ENCODE results near the gene TRIP13.

TRIP13 gene

GRCh38 chr5:887947-888637, 4.6 kb upstream of the TRIP13 start:
- H3K4me3 ChIP-seq (ENCODE audit: low read depth, low read length): no peak overlapping the region
- DNase-seq (ENCODE audit: low read depth): peak; percentile 48

DNA sequence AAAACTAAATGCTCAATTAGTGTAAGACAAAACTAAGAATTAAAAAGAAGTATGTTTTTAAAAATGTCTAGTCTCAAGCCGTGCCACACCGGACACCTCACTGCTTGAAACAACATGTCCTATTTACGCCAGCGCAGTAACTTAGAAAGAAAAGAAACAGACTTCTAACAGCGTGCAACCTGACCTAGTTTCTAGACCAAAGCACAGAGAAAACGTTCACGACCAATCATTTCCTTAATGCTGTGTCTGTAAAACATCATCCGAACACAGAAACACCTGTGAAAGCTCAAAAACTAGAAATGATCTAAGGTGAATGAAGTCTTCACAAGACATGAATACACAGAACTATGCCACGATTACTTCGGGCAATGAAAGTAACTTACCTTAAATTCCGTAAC, 4.0 kb upstream of the TRIP13 start:
- H3K4me3 ChIP-seq (ENCODE audit: low read depth, low read length): no peak overlapping the region
- no peak for DNase-seq (ENCODE audit: low read depth)

DNA sequence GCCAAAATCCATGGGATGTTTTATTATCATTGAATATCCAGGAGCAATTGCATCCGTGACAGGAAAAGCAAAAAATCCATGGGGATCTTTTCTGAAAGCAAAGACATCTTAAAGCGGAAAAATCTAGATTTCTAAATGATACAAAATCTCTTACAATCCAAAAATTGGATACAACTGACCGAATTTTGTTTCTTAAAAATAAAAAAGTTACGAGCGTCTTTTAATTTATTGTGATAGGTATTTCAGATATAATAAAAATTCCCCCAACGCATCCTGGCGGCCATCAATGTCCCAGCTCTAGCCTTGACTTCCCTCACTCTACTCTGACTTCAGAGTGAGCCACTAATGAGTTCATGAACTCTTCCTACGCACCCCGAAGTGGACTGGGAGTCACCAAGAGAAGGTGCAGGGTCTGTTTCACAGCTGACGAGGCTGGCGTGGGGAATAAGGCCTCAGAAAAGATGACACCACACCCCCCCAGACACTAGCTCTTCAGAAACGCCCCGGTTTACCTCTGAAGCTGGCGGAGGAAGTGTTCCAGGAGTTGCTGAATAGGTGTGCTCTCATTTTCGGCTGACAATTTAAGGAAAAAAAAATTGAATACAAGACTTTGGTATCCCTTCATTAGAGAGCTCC, 3.5 kb upstream of the TRIP13 start:
- H3K4me3 ChIP-seq (ENCODE audit: low read depth, low read length): no peak overlapping the region
- no peak for DNase-seq (ENCODE audit: low read depth)

DNA sequence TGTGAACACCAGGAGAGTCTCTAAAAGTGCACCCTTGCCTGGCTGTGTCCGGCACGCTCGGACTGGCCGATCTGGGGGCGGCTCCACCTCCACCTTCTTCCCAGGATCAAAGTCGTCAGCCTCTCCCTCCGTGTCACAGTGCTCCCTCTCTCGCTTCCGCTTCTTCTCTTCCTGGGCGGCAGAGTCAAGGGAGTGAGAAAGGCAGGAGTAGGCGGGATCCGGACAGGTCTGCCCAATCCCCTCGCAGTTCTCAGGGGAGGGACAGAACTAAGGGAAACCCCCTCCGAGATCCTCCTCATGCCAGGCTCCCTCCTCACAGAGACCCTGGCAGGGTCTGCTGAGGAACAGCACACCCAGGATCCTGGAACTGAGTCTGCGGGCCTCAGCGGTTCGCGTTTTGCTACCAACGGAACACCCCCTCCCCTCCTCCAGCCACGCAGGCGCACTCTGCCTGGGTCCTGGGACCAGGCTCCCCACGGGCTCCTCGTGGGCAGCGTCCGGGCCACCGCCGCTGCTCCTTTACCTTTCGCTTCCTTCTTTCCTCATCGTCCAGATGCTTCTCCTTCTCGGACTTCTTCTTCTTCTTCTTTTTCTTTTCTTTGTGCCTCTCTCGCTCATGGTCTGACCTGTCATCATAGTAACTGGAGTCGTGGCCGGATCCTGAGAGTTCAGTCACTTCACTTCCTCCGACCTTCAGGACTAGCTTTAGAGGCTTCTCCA, 1.4 kb upstream of the TRIP13 start:
- no peak for DNase-seq (ENCODE audit: low read depth)
- peak overlapping the region; percentile 98 for H3K4me3 ChIP-seq (ENCODE audit: low read depth, low read length)

DNA sequence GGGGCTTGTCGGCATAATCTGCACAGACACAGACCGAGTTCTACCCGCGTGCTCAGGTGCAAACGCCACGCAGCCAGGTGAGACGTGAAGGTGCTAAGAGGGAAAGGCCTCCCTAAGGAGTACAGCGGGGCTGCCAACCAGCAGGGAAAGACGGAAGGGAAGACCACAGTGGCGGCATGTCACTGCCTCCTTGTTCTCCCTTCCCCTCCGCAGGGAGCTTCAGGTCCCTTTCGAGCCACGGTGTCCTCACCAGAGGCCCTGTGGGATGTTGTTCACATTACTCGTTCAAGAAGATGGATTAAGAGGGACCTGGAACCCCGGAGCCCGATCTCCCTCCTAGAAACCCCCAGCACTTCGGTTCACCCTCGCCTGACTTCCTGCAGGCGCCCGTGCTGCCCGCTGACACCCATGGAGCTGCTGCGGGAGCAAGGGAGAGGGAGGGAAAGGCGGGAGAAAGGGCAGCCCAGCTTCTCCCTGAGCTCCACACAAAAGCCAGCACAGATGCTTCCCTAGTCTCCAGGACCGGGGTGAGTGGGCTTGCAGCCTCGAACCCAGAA, 769 bp upstream of the TRIP13 start:
- DNase-seq (ENCODE audit: low read depth): no peak
- peak overlapping the region; percentile 98 for H3K4me3 ChIP-seq (ENCODE audit: low read depth, low read length)

- H3K4me3 ChIP-seq (ENCODE audit: low read depth, low read length): peak overlapping the region; percentile 98
Observed at GRCh38 chr5:893137-893506, 438 bp downstream of the TRIP13 start.

DNA sequence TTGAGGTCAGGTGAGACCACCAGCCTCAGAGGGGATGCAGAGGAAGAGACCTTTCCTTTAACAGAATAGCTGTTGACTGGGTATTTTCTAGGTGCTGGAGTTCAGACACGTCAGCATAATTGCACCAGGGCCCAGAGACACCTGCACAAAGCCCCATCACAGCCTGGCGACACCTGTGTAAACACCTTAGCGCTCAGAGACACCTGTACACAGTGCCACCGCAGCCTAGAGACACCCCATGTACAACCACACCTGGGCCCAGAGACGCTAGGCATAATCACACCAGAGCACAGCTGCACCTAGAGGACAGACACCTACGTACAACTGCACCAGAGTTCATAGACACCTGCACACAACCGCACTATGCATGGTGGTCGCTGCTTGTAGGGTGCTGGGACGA, 1.0 kb downstream of the TRIP13 start:
- DNase-seq (ENCODE audit: low read depth): no peak
- peak overlapping the region; percentile 98 for H3K4me3 ChIP-seq (ENCODE audit: low read depth, low read length)

More at GRCh38 chr5:893137-893506, 438 bp downstream of the TRIP13 start:
- DNase-seq (ENCODE audit: low read depth): no peak

DNA sequence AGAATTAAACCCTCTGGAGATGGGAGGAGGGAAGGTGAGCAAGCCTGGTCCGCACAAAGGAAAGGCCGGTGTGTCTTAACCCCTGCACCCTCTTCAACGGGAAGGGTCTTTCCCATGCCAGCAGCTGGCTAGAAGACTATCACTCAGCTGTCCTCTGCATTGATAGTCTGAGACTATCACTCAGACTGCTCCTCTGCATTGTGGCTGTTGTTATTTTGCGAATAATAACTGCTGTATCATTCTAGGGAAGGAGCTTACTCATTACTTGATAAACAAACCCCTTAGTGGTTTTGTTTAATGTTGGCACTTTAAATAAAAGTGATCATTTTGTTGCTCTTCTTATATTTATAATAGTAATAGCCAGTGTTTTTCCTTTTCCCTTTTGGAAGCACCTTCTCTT, 8.1 kb downstream of the TRIP13 start:
- no peak for DNase-seq (ENCODE audit: low read depth)
- H3K4me3 ChIP-seq (ENCODE audit: low read depth, low read length): no peak overlapping the region

GRCh38 chr5:902129-902916, 9.6 kb downstream of the TRIP13 start:
- DNase-seq (ENCODE audit: low read depth): no peak
- no peak overlapping the region for H3K4me3 ChIP-seq (ENCODE audit: low read depth, low read length)

DNA sequence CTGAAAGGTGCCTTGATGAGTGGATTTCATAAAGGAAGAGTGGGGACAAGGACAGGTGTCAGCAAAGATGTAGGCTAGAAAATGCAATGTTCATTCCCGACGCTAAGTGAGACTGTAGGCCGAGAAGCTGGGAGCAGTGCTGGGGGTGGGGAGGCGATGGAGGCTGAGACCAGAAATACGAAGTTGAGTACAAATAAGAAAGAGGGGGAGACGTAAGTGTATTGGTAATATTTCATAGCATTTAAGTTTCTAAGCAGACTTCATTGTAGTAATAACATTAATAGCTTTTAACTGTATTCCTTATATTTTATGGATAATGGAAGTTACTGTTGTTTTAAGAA, 11.0 kb downstream of the TRIP13 start:
- no peak for DNase-seq (ENCODE audit: low read depth)
- no peak overlapping the region for H3K4me3 ChIP-seq (ENCODE audit: low read depth, low read length)

GRCh38 chr5:905139-905642, 12.5 kb downstream of the TRIP13 start:
- no peak overlapping the region for H3K4me3 ChIP-seq (ENCODE audit: low read depth, low read length)
- DNase-seq (ENCODE audit: low read depth): no peak

DNA sequence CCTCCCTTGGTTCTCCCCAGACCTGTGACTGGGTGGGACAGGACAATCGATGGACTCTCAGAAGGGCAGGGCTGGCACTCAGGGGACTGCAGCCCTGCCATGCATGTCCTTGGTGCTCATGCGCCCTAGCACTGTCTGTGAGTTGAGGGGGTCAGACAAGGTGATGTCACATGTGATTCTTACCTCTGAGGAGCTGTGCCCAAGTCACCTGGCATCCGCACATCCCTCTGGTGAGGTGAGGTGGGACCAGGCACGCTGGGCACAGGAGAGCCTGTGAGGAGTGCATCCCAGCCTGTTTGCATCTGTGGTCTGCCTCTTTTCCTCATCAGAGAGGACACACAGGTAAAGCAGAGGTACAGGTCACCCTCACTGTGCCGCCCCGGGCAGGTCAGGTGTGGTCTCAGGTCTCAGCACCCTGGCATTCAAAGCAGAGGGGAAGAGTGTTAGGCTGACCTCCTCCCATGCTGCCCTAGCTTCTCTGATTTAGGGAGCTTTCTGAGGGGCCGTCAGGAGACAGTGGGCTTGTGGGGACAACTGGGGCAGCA, 14.8 kb downstream of the TRIP13 start:
- no peak for DNase-seq (ENCODE audit: low read depth)
- no peak overlapping the region for H3K4me3 ChIP-seq (ENCODE audit: low read depth, low read length)

DNA sequence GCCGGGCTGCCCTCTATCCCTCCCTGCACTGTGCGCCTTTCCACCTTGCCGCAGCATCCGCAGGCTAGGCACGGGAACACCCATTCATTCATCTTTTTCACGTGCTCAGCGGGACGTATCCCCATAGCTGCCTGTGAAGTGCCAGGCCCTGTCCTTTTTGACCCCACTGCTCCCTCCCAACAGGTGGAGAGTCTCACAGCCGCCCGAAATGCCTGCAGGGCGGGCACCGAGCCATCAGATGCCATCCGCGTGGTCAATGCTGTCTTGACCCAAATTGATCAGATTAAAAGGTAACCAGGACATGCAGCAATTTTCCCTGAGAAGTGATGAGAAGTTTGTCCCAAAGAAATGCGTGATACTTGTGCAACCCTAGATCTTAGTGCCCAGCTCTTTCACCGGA, 15.5 kb downstream of the TRIP13 start:
- DNase-seq (ENCODE audit: low read depth): no peak
- no peak overlapping the region for H3K4me3 ChIP-seq (ENCODE audit: low read depth, low read length)

GRCh38 chr5:909086-909485, 16.4 kb downstream of the TRIP13 start:
- DNase-seq (ENCODE audit: low read depth): no peak

DNA sequence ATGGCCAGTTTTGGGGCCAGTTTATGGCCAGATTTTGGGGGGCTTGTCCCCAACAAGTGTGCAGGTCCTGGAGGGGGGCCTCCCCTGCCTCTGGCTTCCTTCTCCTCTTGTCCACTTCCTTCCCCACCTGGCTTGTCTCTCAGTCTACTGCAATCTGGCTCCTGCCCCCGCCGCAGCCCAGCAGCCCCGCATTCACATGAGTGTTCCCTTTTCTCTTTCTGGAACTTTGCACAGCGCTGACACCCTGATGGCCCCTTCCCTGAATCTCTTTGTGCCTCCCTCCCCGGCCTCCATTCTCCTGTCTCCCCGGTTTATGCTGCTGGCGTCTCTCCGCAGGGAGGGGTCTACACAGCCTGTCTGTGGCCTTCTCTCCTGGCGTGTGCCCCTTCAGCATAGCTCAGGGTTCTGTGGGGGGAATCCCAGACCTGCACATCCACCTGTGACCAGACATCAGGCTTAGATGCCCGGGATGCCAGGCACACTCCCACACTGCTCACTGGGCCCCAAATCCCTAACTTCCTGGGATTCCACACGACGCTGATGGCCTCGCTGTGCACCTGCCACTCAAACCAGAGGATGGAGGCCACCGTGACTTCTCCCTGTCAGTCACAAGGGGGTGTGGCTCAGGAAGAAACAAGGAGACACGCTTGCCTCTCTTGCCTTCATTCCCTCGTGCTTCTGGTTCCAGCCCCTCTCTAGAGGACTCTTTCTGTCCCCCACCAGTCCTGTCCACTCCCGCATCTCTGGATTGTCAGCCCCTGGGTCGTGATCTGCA, 17.5 kb downstream of the TRIP13 start:
- DNase-seq (ENCODE audit: low read depth): no peak

More at GRCh38 chr5:909086-909485, 16.4 kb downstream of the TRIP13 start:
- no peak overlapping the region for H3K4me3 ChIP-seq (ENCODE audit: low read depth, low read length)

GRCh38 chr5:910769-911160, 18.1 kb downstream of the TRIP13 start:
- no peak for DNase-seq (ENCODE audit: low read depth)
- no peak overlapping the region for H3K4me3 ChIP-seq (ENCODE audit: low read depth, low read length)

More for the DNA sequence above, 17.5 kb downstream of the TRIP13 start:
- no peak overlapping the region for H3K4me3 ChIP-seq (ENCODE audit: low read depth, low read length)

GRCh38 chr5:911601-912000, 18.9 kb downstream of the TRIP13 start:
- DNase-seq (ENCODE audit: low read depth): peak; percentile 17
- H3K4me3 ChIP-seq (ENCODE audit: low read depth, low read length): no peak overlapping the region

GRCh38 chr5:912280-913091, 19.8 kb downstream of the TRIP13 start:
- H3K4me3 ChIP-seq (ENCODE audit: low read depth, low read length): no peak overlapping the region

More at GRCh38 chr5:912280-913091, 19.8 kb downstream of the TRIP13 start:
- DNase-seq (ENCODE audit: low read depth): peak; percentile 94
